Activated CD4-positive, alpha-beta T cell treated with anti-CD3 and anti-CD28 coated beads, Interleukin-2, Interleukin-6, amounts not matched to agents 100 ng/mL and 50 ng/mL, durations not matched to agents 16 hours and 8 hours (primary cell): ENCODE data around the gene TMEM255A.
A peak's percentile ranks its signal among the peaks of the same experiment; 100 is the strongest.
"Not testable (repeated sequence)": the region's sequence is repeated elsewhere in the genome, so short reads cannot be mapped to it uniquely, and the experiment has no call there.

Experiments used
- DNase-seq: peaks from one replicate; pipeline ENCODE4 v3.0.0-alpha.2; 2020

Gene TMEM255A

DNA sequence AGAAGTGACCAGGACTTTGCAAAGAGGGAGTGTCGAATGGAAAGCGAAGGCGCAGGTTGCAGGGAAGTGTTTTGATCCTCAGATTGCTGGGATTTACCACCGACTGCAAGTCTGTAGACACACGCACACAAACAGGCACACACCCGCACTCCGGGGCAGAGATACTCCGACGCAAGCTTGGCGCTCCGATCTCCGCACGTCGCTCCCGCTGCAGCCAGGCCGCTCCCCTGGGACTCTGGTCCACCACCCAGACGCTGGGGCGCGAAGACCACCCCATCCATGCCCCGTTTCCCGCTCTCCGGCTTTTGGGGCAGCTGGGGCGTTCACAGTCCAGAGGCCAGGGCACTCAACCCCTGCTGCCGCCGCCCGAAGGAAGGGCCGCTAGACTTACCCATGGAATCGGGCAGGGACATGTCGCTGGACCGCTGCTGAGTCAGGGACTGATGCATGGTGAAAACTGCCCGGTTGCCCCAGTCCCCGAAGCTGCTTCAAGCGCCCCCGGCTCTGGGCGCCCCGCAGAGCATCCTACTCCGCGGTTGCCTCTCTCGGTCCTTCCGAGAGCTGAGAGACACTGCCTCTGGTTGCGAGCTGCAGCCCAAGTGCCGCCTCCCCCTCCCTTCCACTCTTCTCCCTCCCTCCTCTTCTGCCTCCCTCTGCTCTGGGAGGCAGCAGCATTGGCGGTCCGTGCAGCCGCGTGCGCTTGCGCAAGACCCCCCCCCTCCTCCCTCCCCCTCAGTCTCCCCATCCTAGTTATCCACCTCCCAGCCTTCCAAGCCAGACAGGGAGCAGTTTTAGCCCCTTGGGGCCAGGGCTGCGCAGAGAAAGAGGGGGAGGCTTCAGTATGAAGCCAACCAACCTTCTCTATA, at the start of gene TMEM255A:
TSS of gene TMEM255A (minus strand) at position 601 of the 866 bp plus-strand sequence. CDS start at position 449, 152 bp downstream.
- DNase-seq, result no peak

DNA sequence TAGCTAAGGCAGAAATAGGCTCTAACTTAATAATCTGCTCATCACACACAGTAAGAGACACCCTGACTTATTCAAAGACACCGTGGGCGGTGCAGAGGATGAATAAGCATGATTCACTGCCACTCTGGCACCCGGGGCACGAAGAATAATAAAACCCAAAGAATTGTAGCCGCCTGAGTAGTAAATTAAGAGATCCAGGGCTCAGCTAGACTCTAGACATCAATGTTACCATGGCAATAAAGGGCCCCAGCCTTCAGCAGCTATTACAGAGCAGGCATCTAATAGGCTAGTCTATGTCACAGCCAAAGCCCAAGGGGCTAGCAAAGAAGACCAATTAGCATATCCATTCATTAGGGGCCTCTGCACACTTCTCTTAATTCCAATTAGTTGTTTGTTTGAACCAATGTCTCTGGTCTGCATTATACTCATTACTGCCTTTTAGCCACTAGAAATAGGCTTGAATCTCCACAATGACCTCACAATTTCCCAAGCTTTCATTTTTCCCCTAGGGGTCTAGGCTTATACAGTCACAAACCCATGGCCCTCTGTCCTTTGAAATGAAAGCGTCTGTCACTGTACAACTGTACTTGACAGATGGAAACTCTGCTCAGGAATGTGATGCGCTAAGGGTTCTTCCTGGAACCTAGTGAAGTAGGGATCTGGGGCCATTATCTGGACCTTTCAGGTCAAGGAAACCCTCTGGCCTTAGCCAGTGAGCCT, 47.6 kb upstream of the TMEM255A start:
- DNase-seq, result peak; percentile 7

- no peak for DNase-seq
Measured at GRCh38 chrX:120357186-120357585, 45.9 kb upstream of the TMEM255A start.

DNA sequence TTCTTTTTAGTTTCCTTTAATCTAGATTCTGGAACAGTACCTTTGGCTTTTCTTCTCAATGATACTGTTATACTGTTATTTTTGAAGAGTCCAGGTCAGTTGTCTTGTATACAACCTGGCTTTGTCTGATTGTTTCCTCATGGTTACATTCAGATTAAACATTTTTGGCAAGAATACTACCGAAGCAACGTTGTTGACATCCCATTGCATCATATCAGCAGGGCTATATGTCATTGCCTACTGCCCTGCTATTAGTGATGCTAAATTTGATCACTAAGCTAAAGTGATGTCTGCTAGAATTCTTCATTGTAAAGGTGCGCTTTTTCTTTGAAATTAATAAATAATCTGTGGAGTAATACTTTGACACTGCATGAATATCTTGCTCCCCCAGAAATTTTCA, 44.8 kb upstream of the TMEM255A start:
- no peak for DNase-seq

- DNase-seq, result no peak
Measured at GRCh38 chrX:120350450-120351138, 39.3 kb upstream of the TMEM255A start.

DNA sequence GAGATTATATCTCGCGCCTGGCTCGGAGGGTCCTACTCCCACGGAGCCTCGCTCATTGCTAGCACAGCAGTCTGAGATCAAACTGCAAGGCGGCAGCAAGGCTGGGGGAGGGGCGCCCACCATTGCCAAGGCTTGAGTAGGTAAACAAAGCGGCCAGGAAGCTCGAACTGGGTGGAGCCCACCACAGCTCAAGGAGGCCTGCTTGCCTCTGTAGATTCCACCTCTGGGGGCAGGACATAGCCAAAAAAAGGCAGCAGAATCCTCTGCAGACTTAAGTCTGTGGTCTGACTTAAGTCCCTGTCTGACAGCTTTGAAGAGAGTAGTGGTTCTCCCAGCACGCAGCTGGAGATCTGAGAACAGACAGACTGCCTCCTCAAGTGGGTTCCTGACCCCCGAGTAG, 33.3 kb upstream of the TMEM255A start:
- DNase-seq, result not testable (repeated sequence)

DNA sequence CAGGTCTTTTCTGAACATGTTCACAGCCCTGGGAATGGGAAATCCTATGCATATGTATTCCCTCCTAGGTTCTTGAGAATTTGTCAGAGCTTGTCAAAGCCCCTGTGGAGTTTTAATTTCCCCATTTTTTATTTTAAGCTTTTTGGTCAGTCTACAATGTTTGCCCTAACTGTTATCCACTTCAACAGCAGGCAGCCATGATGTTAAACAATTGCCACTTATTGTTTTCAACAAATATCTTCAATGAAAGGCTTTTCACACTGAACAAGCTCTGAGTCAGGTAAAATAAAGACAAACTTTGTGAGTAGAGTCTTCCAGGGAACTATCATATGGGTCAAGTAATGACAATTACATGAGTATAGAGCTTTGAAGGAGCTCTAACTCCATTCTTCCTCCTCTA, 25.6 kb upstream of the TMEM255A start:
- DNase-seq, result no peak

- DNase-seq, result no peak
Measured at GRCh38 chrX:120335289-120335688, 24.0 kb upstream of the TMEM255A start.

DNA sequence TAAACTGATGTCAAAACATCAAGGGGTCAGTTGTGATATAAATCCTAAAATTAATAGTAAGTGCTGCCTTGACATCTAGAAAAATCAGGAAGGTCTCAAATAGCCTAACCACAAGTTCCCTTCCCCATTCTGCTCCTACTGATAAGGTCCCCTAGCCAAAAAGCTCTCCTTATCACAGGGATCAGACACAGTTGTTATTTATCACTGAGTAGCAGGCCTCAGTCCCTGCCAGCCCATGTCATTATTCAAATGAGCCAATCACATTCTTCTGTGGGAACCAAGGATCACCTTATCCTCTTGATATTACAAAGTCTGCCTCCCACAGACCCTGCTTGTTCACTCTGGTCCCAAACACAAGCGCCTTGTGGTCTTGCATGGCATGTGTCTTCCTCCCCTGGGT, 23.3 kb upstream of the TMEM255A start:
- DNase-seq, result no peak

DNA sequence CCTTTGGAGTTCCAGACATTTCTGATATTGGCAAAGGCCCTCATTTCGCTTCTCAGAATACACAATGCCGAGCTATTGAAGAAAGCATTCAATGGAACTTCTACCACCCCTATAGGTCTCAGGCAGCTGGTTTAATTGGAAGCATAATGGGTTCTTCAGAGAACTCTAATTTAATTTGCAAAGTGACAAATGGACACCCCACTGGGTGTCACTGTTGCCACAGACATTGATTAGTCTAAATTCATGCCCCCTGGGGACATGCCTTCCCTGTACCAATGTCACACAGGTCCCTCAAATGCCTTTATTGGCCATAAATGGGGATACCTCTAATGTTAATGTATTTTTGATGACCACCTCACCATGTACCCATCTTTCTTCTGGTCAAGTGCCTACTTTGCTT, 22.9 kb upstream of the TMEM255A start:
- no peak for DNase-seq

DNA sequence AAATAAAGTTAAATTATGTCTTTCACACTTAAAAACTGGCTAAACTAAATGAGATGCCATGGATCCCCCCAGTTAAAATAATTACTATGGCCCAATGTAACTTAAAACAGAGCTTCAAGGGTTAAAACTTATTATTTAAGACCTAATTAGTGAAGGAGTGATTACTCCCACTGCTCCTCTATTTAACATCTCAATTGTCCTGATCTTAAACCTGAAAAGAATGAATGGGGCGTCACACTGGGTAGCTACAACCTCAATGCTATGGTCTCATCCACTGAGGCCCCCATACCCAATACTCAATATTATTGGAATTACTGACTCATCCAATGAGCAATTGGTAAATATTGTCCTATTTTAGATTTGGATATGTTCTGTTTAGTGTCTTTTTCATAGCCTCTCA, 21.1 kb upstream of the TMEM255A start:
- DNase-seq, result no peak

GRCh38 chrX:120331116-120331515, 19.9 kb upstream of the TMEM255A start:
- no peak for DNase-seq

GRCh38 chrX:120321520-120322281, 10.4 kb upstream of the TMEM255A start:
- DNase-seq, result no peak

- no peak for DNase-seq
Measured at GRCh38 chrX:120318411-120318810, 7.2 kb upstream of the TMEM255A start.

- DNase-seq, result no peak
Measured at GRCh38 chrX:120316587-120317283, 5.5 kb upstream of the TMEM255A start.

GRCh38 chrX:120315776-120316175, 4.5 kb upstream of the TMEM255A start:
- no peak for DNase-seq

- DNase-seq, result no peak
Measured at GRCh38 chrX:120311727-120312063, 434 bp upstream of the TMEM255A start.

DNA sequence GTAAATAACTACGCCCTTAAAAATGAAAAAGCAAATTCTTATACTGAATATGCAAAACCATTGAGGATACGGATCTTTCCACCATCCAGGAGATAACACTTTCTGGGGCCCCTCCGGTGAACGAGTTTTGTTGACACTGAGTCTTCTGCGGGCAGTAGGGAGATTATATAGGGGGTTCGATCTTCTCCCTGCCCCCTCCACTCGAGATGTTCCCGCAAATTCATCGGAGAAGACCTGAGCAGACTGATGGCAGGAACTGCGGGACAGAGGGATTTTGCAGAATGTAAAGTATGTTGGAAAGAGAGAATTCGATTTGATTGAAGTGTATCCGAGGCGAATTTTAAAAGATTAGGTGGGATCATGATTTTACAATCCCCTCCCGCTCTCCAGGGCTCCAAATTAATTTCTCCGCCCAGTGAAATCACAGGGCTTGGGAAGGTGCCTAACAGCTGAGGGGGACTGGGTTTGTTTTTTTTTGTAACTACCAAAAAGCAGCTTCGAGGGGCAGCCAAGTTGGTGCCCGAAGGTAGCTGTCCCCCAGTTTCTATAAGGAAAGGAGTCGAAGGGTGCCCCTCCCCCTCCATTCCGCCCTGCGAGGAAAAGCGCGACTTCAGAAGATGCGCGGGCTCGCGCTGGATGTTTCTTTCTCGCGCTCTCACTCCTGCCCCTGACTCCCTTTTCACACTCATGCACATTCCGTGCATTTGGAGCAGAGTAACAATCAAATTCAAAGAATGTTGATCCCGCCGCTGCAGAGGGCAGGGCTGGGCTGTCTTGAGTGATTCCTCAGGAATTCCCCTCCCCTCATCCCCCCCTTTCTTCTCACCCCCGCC, 1.2 kb downstream of the TMEM255A start:
- no peak for DNase-seq

- peak; percentile 75 for DNase-seq
Measured at GRCh38 chrX:120308959-120309872, 2.0 kb downstream of the TMEM255A start.

DNA sequence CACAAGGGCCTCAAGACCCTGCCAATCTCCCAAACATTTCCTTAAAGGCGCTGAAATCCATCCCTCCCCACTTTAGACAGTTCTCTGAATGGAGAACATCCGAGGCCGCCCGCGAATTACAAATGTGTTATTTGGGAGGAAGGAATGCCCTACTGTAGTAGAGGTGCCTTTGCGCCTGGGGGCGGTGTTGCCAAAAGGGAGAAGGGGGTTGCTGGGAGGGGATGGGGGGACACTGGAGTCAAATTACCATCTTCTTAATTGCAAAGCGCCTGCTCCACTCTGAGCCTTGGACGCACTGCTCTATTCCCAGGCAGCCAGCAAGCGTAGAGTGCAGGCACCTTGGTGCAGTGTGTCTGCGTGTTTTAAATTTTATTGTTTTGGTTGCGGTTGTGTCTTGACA, 2.7 kb downstream of the TMEM255A start:
- no peak for DNase-seq
